Measurements from ENCODE around the gene KIF13A. TPM values are rescaled to one million over a fixed set of nuclear protein-coding genes. Genes with fewer than 3 reads are reported as not detected.

KIF13A gene
- total RNA-seq, 1 donor from 2014 or later, result 28.9 TPM

- no peak for DNase-seq (ENCODE audit: low spot score in 2 of 2)
- Histone ChIP-seq H3K9me3 (no peaks in the 10 kb centered on the region), H3K36me3 (no peaks in the 10 kb centered on the region), H3K4me1 (no peaks in the 10 kb centered on the region), H3K27ac (no peak overlapping the region), H3K27me3 (no peaks in the 10 kb centered on the region), H3K4me3 (no peak overlapping the region)
- intact Hi-C loops (cut with DNase I), result no loop called here
- TF ChIP-seq, protein P1, sequence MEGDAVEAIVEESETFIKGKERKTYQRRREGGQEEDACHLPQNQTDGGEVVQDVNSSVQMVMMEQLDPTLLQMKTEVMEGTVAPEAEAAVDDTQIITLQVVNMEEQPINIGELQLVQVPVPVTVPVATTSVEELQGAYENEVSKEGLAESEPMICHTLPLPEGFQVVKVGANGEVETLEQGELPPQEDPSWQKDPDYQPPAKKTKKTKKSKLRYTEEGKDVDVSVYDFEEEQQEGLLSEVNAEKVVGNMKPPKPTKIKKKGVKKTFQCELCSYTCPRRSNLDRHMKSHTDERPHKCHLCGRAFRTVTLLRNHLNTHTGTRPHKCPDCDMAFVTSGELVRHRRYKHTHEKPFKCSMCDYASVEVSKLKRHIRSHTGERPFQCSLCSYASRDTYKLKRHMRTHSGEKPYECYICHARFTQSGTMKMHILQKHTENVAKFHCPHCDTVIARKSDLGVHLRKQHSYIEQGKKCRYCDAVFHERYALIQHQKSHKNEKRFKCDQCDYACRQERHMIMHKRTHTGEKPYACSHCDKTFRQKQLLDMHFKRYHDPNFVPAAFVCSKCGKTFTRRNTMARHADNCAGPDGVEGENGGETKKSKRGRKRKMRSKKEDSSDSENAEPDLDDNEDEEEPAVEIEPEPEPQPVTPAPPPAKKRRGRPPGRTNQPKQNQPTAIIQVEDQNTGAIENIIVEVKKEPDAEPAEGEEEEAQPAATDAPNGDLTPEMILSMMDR (IDR thresholded peaks at IDR 0.05), result no peak
Observed at GRCh38 chr6:18031189-18031588, 43.8 kb upstream of the KIF13A start.

DNA sequence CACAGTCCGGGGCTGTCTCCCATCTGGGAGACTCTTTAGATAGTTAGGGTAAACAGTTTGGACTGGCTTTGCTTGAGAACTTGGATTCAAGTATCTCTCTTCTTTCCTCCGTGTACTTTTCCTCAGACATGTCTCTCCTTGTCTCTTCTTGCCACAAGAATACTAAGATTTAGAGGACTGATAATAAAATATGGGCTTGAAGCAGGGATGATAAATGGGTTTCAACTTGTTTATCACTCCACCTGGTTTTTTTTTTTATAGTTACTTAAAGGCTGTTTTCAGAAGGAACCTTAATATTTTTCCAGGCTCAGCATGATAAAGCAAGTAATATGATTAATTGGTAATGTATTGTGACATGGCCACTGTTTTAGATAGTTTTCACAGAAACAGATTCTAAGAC, 40.9 kb upstream of the KIF13A start:
- intact Hi-C loops (cut with DNase I), result no loop called here
- TF ChIP-seq, protein P1 (IDR thresholded peaks at IDR 0.05), result no peak
- H3K9me3 ChIP-seq, result no peaks in the 10 kb centered on the region
- no peak overlapping the region for H3K27ac ChIP-seq
- H3K4me1 ChIP-seq, result no peaks in the 10 kb centered on the region
- DNase-seq (ENCODE audit: low spot score in 2 of 2), result no peak
- H3K4me3 ChIP-seq, result no peak overlapping the region
- H3K36me3 ChIP-seq, result no peaks in the 10 kb centered on the region
- no peaks in the 10 kb centered on the region for H3K27me3 ChIP-seq

- no peaks in the 10 kb centered on the region for H3K27me3 ChIP-seq
- DNase-seq (ENCODE audit: low spot score in 2 of 2), result no peak
- TF ChIP-seq, protein P1 (IDR thresholded peaks at IDR 0.05), result no peak
- no peaks in the 10 kb centered on the region for H3K9me3 ChIP-seq
- intact Hi-C loops (cut with DNase I), result no loop called here
- H3K27ac ChIP-seq, result no peak overlapping the region
- H3K4me3 ChIP-seq, result no peak overlapping the region
- no peaks in the 10 kb centered on the region for H3K36me3 ChIP-seq
- H3K4me1 ChIP-seq, result no peaks in the 10 kb centered on the region
Observed at GRCh38 chr6:18025596-18025995, 38.2 kb upstream of the KIF13A start.

DNA sequence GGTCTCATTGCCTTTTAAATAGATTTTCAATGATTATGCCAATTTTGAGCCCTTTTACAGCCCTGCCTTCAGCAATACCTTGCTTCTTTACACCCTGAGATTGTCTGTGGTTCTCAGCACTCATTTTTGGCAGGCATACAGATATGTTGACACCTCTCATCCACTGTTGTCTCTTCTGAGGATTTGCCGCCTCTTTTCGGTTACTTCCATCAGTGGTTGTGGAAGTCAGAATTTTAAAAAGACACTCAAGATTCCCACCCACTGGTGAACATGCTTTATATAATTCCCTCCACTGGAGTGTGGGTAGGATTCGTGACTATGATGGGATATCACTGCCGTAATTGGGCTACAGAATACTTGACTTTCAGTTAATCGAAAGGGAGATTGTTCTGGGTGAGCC, 37.4 kb upstream of the KIF13A start:
- Histone ChIP-seq H3K4me3 (no peak overlapping the region), H3K27me3 (no peaks in the 10 kb centered on the region), H3K36me3 (no peaks in the 10 kb centered on the region), H3K4me1 (no peaks in the 10 kb centered on the region), H3K9me3 (no peaks in the 10 kb centered on the region), H3K27ac (no peak overlapping the region)
- no peak for DNase-seq (ENCODE audit: low spot score in 2 of 2)
- intact Hi-C loops (cut with DNase I), result no loop called here
- TF ChIP-seq, protein P1 (IDR thresholded peaks at IDR 0.05), result no peak

GRCh38 chr6:18023891-18024290, 36.5 kb upstream of the KIF13A start:
- H3K4me1 ChIP-seq, result no peaks in the 10 kb centered on the region
- intact Hi-C loops (cut with DNase I), result no loop called here
- DNase-seq (ENCODE audit: low spot score in 2 of 2), result peak in 1 of 2 donors; percentile 15

More at GRCh38 chr6:18023891-18024290, 36.5 kb upstream of the KIF13A start:
- TF ChIP-seq, protein P1 (IDR thresholded peaks at IDR 0.05), result no peak
- H3K36me3 ChIP-seq, result no peaks in the 10 kb centered on the region
- no peak overlapping the region for H3K4me3 ChIP-seq
- H3K27ac ChIP-seq, result no peak overlapping the region
- no peaks in the 10 kb centered on the region for H3K27me3 ChIP-seq
- no peaks in the 10 kb centered on the region for H3K9me3 ChIP-seq
